Measurements from ENCODE around the gene HNRNPF. TPM values are rescaled to one million over a fixed set of nuclear protein-coding genes. Genes with fewer than 3 reads are reported as not detected.

The HNRNPF gene
- polyA plus RNA-seq, 2 of the 4 experiments (the other 2 are of a cell fraction): 228 to 271 TPM

GRCh38 chr10:43430926-43431663 lies 22.1 kb upstream of the HNRNPF start:
- Histone ChIP-seq H3K27ac (no peak overlapping the region), H3K9me3 (no peaks in the 10 kb centered on the region), H3K4me2 (no peak overlapping the region), H3K4me1 (no peaks in the 10 kb centered on the region), H3K4me3 (no peak overlapping the region)
- DNase-seq (ENCODE audit: low read depth in 1 of 2, low spot score in 1 of 2) (no peak), ATAC-seq (no peak), FAIRE-seq (no peak)
- 88% methylated on average over 8 of the region's 8 CpGs for WGBS (ENCODE audit: missing lambda C conversion rate)
- ChIA-PET POLR2A (interaction anchor here (1.0 kb wide), 1 partner anchor 24 kb away, joined by 3 read pairs; no protein-coding TSS in a partner anchor), CTCF (interaction anchor here (0.6 kb wide), 1 partner anchor 210 kb away, joined by 3 read pairs; no protein-coding TSS in a partner anchor)
- no peak for TF ChIP-seq CTCF (IDR thresholded peaks at IDR 0.05)
- no peak for TF ChIP-seq RFX5 (IDR thresholded peaks at IDR 0.05)
- no peak for TF ChIP-seq HMGXB4 (CRISPR knock-in tag; IDR thresholded peaks at IDR 0.05; ENCODE audit: borderline replicate concordance)
- no peak for TF ChIP-seq MAZ (IDR thresholded peaks at IDR 0.05; ENCODE audit: borderline replicate concordance, low read depth, low read length)
- TF ChIP-seq CHD2 (IDR thresholded peaks at IDR 0.05; ENCODE audit: low read length, partially characterized antibody): no peak
- TF ChIP-seq PHF8 (IDR thresholded peaks at IDR 0.05; ENCODE audit: borderline replicate concordance, low read depth): no peak
- TF ChIP-seq CBX2 (IDR thresholded peaks at IDR 0.05; ENCODE audit: borderline replicate concordance, low read depth): no peak
- TF ChIP-seq HOXB5 (CRISPR knock-in tag; IDR thresholded peaks at IDR 0.05): no peak
- TF ChIP-seq KDM1A (IDR thresholded peaks at IDR 0.05; ENCODE audit: low read depth): no peak
- TF ChIP-seq EHMT2 (IDR thresholded peaks at IDR 0.05; ENCODE audit: low read depth): no peak
- TF ChIP-seq HOXA7 (CRISPR knock-in tag; IDR thresholded peaks at IDR 0.05): no peak
- TF ChIP-seq POLR2AphosphoS2 (conservative IDR thresholded peaks at IDR 0.05; ENCODE audit: low read length): no peak
- TF ChIP-seq EHF (CRISPR knock-in tag; IDR thresholded peaks at IDR 0.05): no peak
- TF ChIP-seq, protein P1, sequence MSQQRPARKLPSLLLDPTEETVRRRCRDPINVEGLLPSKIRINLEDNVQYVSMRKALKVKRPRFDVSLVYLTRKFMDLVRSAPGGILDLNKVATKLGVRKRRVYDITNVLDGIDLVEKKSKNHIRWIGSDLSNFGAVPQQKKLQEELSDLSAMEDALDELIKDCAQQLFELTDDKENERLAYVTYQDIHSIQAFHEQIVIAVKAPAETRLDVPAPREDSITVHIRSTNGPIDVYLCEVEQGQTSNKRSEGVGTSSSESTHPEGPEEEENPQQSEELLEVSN (IDR thresholded peaks at IDR 0.05; ENCODE audit: borderline replicate concordance, low read depth): no peak
- no peak for TF ChIP-seq MYC (IDR thresholded peaks at IDR 0.05; ENCODE audit: borderline replicate concordance, low read length)
- no peak for TF ChIP-seq USF2 (IDR thresholded peaks at IDR 0.05)
- TF ChIP-seq, protein P2, sequence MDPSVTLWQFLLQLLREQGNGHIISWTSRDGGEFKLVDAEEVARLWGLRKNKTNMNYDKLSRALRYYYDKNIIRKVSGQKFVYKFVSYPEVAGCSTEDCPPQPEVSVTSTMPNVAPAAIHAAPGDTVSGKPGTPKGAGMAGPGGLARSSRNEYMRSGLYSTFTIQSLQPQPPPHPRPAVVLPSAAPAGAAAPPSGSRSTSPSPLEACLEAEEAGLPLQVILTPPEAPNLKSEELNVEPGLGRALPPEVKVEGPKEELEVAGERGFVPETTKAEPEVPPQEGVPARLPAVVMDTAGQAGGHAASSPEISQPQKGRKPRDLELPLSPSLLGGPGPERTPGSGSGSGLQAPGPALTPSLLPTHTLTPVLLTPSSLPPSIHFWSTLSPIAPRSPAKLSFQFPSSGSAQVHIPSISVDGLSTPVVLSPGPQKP (IDR thresholded peaks at IDR 0.05; ENCODE audit: low read depth, low read length): no peak
- no peak for TF ChIP-seq JUNB (IDR thresholded peaks at IDR 0.05)
- no peak for TF ChIP-seq RAD21 (conservative IDR thresholded peaks at IDR 0.05 in 1 of 2, IDR thresholded peaks at IDR 0.05 in 1 of 2)

Data from A549 (cell line).